NCI-H524 (cell line): ENCODE data around the gene RREB1.

Experiments
- DNase-seq, 2 experiments: peaks; one replicate each; lab custom pipeline; 2025; lab: John Stamatoyannopoulos, UW

Gene RREB1

DNA sequence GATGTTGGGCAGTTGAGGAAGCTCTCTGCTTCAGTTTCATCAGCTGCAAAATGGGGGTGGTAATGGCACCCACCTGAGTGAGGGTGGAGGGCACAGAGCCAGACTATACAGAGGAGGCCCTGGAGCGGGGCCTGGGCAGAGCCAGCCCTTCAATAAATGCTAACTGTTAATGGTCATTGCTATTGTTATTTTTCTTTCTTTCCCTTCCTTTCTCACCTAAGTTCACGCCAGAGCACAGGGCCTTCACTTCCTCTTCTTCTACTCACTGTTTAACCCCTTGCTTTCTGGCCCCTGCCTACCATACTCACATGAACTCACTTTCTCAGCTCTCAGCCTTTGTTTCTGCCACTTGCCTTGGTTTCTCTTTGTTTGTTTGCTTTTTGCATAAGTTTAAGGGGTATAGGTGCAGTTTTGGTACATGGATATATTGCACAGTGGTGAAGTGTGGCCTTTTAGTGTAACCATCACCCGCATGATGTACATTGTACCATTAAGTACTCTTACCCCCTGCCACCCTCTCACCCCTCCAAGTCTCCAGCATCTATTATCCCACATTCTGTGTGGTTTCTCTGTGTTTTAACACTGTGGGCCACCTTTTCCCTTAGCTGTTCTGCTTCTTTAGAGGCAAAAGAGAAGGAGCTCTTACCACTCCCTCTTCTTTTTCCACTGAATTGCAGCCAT lies 7.5 kb upstream of the RREB1 start:
- DNase-seq = no peak

DNA sequence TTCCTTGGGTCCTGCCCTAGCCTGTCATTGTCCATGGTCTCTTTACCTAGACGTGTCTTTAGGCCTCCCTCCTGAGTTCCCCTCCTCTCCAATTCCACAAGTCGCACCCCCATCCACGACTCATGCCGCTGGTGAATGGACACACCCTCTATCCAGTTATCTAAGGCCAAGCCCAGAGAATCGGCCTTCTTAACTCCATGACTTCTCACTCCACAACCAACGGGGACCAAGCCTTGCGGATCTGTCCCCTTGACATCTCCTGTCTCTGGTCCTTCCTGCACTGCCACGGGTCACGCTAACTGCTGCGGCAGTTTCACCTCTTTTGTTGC lies 7.0 kb upstream of the RREB1 start:
- no peak for DNase-seq

DNA sequence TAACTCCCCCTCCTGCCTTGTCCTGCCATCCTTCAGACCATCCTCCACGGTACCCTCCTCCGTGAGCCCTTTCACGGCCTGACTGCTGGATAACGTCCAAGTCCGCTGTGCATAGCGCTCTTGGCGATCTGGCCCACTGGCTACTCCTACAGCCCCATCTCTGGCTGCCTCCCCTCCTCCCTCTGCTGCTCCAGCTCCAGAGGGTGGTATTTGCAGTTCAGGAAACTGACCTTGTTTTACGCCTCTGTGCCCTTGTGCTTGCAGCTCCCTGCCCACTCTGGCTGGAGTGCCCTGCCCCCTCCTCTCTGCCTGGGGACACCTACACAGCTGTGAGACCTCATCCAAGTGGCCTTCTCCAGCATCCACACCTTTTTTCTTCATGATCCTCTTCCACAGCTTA lies 6.5 kb upstream of the RREB1 start:
- DNase-seq = no peak

DNA sequence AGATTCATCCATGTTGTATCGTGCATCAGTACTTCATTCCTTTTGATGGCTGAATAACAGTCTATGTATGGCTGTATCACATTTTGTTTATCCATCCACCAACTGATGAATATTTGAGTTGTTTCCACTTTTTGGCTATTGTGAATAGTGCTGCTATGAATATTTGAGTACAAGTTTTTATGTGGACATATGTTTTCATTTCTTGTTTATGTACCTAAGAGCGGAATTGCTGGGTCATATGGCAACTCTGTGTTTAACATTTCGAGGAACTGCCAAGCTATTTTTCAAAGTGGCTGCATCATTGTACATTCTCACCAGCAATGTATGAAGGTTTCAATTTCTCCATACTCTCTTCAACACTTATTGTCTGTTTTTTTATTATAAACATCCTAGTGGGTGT lies 3.0 kb upstream of the RREB1 start:
- DNase-seq = no peak

DNA sequence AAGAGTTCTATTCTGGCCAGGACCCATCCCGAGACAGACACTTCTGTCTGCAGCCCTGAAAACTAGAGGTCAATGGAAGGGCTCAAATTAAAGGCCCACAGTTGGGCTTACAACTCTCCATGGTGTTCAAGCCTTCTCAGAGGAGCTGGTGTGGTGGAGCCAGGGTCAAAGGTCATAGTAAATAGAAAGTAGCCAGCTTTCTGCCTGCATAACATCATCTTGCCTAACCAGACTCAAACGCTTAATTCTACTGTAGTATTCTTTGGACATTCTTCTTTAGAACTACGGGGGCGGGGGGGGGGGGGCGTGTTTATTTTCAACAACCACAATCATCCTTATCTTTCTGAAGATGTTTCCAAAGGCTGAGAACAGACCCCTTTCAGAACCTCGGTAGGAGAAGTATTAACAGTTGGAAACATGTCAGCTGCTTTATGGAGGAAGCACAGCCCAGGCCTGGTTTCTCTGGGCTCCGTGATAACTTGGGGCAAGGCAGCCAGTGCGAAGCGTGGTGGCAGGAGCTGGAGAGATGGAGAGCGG lies 1.5 kb upstream of the RREB1 start:
- no peak for DNase-seq

DNA sequence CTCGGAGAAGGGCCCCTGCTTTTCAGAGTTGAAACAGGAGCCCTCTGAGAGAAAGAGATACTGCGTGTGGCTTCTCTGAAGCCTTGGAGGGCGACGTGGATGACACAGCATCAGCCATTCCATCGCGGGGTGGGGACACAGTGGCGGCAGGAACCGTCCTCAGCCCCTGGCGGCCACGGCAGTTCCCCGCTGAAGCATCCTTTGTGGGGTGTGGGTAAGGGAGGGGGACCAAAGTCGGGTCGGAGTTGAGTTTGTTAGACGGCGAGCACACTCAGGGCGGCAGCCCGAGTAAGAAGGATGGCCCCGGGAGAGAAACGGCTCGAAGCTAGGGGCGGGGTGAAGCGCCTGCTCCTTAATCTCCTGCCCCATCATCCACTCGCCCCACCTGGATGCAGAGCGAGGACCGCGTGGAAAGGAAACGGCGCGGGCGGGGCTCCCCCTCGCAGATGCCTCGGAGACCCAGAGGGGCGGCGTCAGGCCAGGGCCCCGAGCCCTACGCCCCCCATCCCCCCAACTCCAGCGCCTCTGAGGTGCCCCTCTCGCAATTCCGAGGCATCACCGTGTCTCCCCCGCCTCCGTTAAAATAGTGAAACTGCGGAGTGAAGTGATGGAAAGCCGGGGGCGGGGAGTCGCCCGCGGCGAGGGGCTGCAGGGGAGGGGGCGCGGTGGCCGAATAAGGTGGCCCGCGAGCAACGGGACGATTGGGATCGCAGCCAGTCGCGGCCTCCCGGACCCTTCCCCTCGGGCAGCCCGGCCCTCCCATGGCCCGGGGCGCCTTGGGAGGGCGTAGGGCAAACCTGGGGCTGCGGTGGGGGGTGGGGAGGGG lies 796 bp upstream of the RREB1 start:
- DNase-seq = peak; percentile 10 to 56

DNA sequence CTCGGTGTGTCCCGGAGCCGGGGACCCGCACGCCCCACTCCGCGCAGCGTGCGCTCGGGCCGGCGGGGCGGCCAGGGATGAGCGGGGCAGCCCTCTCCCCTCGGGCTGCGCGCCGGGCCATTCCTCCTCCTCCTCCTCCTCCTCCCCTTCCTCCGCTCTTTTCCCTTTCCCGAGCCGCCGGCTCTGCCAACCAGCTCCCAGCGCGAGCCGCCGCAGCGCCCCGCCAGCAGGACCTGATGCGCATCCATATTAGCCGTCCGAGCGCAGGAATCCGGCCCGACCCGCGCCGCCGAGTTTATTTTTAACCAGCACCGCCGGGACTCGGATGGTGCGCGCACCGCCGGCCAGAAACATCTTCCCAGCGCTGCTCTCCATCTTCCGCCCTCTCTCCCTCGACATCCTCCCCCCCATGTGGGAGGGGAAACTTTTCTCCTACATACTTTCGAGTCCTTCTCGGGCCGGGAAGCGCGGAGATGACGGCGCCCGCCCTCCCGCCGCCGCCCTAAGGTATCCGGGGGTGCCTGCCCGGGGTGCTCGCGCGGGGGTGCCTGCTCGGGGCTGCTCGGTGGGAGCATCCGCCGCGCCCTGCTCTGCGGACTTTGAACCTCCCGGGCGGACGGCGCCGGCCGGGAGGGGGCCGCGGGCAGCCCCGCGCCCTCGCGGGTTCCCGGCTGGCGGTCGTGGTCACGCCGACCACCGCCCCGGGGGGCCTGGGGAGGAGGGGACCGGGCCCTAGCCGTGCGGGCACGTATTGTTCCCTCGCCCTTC lies 619 bp downstream of the RREB1 start:
- DNase-seq = peak; percentile 34 to 36

DNA sequence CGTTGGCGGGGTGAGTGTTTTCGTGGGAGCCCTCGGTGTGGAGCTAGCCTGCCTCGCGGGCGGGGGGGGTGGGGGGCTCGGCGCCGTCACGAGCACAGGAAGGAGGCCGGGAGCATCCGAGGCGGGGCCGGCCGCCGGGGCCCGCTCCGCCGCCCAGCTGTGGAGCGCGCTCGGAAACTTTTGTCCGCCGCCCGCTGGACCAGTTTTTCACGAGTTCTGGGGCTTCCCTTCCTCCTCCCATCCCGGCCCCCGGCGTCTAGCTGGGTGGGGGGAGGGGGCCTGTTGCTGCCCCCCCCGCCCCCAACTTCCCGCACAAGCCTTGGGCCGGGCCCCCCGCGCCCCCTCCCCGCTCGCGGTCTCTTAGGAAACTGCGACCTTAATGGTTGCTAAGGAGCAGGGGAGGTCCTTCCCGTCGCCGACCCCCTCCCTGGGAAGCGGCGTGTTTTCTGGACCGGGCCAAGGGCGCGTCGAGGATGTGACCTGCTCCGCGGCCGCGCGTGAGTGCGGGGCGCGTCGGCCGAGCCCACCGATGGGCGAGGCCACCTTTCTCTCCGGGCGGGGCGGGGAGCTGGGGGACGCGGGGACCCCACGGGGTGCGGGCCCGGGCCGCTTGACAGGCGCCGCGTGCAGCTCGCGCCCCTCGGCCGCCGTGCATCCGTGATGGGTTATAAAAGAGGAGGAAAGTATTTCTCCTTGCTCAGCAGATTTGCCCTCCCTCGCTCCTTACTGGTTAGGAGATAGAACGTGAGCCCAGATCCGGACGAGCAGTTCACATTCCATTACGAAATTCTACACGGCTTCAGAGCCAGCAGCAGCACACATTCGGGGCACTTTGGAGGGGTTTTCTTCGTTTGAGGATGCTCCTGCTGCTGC lies 1.4 kb downstream of the RREB1 start:
- DNase-seq = peak in 1 of 2 experiments; percentile 38

DNA sequence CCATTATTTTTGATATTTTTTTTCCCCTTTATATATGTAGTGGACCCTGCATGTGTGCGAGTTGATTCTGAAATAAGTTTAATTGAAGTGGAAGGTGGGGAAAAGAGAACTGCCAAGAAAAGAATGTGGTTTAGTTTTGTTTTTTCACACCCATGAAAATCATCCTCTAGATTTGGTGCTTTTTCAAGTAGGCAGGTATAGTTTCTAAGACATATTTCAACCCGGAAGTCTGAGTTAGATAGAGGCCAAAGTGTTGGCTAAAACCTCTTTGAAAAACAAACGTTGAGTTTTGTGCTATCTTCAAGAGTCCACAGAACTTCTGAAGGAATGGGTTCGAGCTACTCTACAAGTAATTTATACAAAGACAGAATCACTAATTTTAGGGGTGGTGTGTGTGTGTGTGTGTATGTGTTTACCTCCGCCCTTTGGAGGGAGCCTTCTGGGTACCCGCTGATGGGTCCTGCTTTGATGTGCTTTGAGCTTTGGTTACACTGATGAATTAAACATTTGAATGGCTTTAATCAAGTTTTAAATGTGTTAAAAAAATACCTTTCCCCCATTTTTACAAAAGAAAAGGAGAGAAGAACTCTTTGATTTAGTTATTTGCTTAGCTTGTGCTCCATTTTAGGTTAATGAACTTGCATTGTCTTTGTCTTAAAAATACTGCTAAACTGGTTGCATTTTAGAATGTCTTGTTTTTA lies 2.5 kb downstream of the RREB1 start:
- no peak for DNase-seq

DNA sequence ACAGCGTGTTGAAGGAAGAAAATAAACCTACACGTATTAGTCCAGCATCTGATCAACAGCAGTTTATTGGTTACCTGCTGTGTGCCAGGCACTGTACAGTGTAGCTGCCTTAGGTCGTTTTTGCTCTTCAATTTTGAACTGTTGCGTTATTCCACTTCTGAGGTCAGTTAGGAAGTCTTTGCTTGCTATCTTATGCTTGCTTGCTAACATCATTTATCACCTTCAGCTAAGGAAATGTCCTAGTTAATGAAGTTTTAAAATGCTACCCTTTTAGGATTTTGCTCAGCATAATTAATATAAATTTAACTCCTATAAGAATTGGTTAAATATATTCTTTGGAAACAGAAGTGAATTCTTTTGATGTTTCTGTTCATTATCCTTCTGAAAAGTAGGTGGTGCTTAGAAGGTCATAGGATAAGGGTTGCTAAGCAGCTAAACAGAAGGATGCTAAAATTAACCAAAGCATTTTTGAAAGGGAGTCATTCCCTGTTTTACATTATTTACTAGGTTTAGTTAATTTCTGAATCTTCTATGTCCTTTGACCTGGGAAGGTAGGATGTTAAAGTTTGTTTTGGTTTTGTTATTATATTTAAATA lies 3.4 kb downstream of the RREB1 start:
- DNase-seq = no peak

DNA sequence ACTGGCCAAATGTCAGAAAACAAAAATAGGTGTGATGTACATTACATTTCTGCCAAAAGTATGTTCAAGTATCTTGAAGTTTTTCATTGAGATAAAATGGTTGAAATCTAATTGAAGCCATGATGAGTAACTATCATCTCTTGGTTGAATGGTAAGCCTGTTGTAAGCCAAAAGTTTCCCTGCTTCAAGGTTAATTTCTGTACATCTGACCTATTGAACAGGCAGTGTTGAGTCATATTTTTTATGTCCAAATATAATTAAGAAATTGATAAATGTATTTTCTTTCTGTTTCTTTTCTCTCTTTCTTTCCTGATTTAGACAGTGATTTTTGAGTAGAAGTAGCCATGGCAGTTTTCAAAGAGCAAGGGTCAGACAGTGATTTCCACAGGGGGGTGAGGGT lies 4.4 kb downstream of the RREB1 start:
- no peak for DNase-seq

DNA sequence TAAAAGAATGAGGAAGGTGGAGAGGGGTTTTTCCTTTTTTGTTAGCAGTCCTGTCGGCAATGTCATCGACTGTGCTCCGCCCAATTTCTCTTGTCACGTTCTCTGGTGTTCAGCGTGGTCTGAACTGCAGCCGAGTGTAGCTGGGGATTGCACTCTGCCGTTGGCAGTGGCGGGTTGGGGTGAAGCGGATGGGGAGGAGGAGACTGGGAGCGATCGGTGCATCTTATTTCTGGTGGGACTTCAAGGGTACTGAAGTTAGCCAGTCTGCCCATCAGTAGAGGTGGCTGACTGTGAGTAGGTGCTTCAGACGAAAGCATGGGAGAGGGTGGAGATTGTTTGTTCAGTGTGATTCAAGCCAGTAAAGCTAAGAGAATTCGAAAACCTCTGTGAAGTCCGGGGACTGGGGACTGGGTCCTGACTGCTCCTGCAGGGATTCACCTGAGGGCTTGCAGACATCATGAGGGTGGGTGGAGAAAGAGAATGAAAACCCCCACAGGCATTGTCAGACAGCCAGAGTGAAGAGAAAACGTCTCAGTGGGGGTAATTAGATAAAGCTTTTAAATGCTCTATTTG lies 5.1 kb downstream of the RREB1 start:
- no peak for DNase-seq

DNA sequence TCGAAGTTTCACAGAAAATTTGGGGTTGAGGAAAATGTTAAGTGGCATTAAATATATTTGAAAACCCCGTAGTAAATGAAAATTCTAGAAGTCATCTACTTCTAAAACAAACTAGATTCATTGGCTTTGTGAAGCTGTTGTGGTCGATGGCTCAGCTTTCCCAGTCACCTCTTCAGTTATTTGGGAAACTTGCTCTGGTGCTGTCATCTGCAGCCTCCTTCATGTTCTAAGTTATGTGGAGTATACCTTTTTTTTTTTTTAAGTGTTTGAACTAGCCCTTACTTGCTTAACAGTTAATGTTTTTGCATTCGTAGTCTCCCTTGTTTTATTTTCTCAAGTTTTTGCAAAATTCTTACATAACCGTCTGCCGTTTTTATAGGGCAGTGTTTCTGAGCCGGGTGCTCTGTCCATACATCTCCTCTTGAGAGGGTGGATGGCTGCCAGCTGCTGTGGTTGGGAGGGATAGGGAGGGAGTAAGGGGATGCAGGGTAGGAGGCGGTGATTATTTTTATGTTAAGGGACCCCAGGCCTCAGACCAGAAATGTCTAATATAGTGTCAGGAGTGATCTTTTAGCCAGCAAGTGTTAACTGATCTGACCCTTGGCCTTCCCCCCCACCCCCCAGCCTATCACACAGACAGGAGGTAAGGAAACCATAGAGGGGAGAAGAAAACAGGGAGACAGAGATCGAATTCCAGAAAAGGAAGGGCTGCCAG lies 7.1 kb downstream of the RREB1 start:
- DNase-seq = no peak

DNA sequence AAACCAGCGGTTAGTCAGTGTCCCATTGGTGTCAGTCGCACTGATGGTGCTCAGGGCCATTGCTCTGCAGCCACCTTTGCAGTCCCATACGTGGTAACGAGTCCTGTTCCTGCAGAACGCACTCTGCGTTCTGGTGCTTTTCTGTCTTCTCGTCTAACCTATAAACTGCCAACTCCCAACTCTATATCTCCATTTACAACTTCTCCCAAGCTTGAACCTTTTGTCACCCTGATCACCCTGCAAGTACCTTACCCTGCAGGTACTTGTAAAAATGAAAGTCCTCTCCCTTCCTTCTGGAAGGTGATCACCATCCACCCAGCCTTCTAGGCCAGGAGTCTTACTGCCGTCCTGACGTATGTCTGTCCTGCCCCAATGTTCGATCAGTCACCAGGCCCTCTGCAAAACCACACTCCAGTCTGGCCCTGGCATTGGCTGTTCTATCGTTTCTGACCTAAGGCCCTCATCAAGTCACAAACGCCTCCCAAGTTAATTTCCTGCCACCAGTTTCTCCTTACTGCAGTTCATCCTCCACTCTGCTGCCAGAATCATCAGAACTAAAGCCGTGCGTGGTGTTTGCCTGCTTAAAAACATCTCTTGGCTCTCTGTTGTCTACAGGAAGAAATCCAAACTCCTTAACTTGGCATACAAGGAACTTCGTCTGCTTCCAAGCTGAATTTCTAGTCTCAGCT lies 7.9 kb downstream of the RREB1 start:
- no peak for DNase-seq

DNA sequence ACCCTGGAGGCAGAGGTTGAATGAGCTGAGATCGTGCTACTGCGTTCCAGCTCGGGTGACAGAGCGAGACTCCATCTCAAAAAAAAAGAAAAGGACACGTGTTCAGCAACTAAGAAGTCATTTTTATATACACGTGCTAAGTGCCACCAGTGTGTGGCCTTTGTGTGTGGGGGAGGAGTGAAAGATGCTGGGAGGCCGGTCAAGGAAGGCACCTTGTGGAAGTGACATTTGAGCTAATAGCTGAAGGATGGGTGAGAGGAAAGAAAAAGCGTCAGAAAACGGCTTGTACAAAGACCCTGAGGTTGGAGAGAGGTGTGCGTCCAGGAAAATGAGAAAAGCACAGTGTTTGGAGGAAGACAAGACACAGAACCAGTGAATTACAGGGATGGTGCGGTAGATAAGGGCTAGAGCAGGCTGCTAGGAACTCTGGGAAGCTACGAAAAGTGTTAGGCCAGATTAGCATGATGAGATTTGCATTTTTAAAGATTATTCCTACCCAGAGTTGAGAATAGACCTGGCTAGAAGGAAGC lies 11.6 kb downstream of the RREB1 start:
- DNase-seq = no peak

DNA sequence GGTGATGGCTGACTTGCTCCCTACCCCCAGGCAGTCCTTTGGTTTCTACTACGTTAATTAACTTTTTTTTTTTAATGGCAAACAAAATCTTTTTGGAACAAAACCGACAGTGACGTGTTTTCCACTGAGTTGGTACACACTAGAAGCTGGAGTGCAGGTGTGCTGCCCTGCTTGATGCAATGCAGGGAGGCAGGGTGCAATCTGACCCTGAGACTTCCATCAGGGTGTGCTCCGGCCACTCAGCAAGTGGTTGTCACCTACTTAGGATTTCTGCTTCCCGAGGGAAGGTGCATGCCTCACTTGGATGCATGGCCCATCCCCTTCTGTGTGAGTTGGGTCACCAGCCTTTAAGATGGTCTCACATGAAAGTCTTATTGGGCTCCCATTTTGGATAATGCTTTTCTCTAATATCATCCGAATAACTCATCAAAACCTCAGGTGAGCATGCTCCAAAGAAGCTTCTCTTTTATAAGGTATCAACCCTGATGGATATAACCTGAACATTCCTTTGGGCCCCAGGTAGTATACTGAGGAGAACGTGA lies 14.0 kb downstream of the RREB1 start:
- DNase-seq = no peak

DNA sequence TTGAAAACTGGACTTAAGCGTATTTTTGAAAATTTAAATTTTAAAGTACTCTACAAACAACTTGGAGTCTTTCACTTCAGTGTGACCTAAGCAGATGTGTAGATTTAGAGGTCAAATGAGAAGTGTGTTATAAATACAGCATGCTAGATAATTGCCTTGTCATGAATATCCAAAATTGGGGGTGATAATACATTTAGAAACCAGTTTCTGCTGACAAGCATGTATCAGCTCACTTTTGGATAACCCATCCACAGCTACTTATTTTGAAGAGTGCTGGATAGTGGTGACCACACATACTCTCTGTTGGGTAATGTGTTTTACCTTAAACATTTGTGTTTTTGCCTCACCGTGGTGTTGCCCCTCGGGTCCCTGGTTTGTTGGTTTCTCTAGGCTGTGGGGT lies 14.9 kb downstream of the RREB1 start:
- DNase-seq = no peak

DNA sequence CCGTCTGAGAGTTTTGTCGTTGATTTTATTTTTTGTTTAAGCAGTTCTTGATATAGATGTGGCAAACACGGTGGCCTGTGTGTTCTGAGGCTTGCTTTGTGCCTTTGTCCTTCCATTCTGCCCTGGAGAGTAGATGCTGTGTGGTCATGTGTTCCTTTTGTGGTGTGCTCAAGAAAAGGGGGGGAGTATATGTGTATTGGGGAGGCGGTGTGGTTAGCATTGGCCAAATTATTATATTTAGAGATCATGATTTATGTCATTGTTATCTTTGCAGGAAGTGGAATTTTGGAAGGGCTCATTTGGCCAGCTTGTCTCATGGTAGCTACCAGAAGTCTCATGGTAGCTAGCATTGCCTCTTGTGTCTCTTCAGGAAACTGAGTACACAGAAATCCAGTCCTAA lies 16.4 kb downstream of the RREB1 start:
- no peak for DNase-seq

DNA sequence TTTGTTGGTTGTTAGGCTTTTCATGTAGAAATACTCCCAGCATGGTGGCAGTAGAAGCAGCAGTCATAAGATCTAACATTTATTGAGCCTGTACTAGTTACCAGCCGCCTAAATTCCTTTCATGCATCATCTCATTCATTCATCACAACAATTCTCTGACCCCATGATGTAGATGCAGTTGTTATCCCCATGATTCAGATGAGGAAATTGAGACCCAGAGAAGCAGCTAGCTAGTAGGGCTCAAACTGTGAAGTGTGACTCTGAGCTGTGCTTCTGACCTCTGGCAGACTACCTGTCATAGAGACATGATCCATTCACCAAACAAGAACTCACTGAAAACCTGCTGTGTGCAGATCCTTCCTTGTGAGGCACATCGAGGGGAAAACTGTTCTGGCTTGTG lies 16.9 kb downstream of the RREB1 start:
- DNase-seq = no peak
